ENCODE data around the gene PON3.
A peak's percentile ranks its signal among the peaks of the same experiment; 100 is the strongest.

The PON3 gene

GRCh38 chr7:95396136-95397032, at the start of gene PON3:
Gene PON3, minus strand, starts transcription at chr7:95396375. Its CDS starts 25 bp downstream, at chr7:95396350.
- DNase-seq, result no peak

DNA sequence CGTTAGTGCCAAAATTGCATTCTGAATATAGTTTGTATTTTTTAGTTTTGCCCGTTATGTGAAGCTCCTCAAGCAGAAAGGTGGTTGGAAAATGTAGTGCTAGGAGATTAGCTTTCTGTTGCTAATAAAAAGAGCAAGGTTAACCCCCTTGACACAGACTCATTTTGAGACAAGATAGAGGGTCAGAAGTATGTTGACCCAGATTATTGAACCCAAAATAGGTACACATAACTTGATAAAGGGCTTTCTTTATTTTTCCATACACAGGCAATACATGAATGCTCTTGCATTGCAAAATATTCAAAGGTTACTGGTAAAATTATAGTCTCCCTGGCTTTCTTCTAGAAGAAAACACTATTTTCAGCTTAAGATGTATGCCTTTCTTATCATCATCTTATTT, 48.6 kb upstream of the PON3 start:
- no peak for DNase-seq

DNA sequence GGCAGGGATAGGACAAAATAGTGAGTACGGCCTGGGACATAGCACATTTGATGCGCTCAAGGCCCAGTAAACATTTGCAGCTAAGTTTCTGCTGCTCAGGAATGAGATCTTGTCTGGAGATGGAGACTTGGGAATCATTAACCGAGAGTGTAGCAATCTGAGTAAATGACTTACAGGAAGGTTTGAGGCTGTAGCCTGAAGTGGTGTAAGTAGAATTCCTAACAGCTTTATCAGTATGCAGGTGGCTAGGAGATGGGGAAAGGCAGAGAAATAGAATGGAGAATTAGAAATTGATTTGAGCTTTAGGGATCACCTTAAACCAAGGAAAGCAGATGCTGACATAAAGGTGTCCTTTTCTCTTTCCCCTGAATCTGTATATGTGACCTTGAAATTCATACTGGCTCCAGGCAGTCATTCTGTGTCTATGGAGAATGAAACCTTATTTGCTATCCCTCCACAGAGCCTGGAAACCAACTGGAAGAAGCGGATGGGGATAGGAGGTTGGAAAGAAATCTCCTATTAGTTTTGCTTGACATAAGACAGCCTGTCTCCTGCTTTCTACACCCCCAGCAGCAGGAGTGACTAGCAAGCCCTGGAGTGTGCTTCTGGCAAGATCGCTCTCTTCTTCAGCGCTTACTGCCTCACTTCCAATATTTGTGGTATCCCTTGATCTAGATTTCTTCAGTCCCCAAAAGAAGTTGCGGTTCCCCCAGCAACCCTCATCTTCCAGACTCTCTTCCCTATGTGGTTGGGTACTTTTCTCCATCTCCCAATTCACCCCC, 45.1 kb upstream of the PON3 start:
- no peak for DNase-seq

GRCh38 chr7:95440394-95441038, 44.3 kb upstream of the PON3 start:
- DNase-seq, result no peak

- DNase-seq, result no peak
Observed at GRCh38 chr7:95436407-95436806, 40.2 kb upstream of the PON3 start.

GRCh38 chr7:95435422-95435780, 39.2 kb upstream of the PON3 start:
- no peak for DNase-seq

DNA sequence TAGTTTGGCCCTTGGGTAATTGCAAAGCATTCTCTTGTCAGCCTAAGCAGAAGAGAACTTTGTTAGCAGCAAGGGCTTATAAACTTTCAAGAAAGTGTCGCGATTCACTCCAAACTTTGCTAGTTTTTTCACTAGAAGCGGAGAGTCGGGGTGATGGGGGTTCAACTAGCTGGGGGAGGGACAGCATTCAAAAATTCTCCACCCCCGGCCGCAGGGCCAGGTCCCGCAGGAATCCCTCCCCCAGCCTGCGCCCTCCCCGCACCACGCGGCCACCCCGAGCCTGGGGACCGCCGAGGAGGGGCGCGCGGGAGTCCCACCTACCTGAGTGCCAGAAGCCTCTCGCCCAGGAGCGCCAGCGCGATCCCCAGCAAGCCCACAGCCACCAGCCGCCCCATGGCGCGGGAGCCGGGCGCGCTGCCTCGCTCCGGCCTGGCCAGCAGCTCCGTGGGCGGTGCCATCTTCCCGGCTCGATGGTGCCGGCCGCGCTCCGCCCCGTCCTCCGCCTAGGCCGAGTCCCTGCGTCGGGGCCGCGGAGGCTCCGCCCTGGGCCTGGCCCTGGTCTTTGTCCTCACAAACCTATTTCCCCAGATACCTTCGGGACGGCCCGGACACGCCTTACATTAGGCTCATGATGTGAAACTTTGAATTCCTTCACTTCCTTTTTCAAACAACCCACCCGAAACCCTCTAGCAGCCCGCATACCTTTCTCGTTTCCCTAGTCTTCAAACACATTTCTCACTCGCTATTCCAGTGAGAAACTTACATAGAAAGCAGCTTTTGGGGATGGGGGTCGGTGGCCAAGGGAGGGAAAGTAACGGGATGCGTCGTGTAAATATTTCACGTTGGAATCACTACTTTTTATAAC, 38.6 kb upstream of the PON3 start, which contains the start of gene PON2:
Gene PON2 (minus strand): TSS at position 472 of the 865 bp plus-strand sequence. CDS start 77 bp downstream, at position 395.
- peak; percentile 70 for DNase-seq

DNA sequence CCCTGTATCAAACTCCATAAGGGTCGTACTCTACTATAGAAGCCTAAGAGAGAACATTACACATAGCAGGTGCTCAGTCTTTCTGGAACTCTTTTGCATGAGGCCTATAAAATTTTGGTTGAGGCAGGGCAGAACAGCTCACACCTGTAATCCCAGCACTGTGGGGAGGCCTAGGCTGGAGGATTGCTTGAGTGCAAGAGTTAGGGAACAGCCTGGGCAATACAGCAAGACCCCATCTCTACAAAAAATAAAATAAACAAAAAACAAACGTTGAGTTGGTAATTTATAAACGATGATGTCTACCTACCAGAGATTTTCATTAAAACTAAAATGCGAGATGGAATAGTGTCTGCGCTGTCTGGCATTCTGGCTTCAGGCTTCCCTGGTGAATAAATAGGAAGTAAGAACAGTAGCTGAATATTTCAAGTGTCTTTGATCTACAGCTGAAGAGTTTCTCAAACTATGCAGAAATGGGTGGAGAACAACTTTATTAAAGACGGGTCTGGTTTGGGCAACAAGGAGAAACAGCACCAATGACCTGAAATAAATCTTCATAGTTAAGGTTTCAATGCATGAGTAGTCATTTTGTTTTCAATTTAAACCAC, 37.9 kb upstream of the PON3 start:
- no peak for DNase-seq

GRCh38 chr7:95433129-95433528, 37.0 kb upstream of the PON3 start:
- DNase-seq, result no peak

GRCh38 chr7:95432606-95433005, 36.4 kb upstream of the PON3 start:
- no peak for DNase-seq

- no peak for DNase-seq
Observed at GRCh38 chr7:95430864-95431263, 34.7 kb upstream of the PON3 start.

DNA sequence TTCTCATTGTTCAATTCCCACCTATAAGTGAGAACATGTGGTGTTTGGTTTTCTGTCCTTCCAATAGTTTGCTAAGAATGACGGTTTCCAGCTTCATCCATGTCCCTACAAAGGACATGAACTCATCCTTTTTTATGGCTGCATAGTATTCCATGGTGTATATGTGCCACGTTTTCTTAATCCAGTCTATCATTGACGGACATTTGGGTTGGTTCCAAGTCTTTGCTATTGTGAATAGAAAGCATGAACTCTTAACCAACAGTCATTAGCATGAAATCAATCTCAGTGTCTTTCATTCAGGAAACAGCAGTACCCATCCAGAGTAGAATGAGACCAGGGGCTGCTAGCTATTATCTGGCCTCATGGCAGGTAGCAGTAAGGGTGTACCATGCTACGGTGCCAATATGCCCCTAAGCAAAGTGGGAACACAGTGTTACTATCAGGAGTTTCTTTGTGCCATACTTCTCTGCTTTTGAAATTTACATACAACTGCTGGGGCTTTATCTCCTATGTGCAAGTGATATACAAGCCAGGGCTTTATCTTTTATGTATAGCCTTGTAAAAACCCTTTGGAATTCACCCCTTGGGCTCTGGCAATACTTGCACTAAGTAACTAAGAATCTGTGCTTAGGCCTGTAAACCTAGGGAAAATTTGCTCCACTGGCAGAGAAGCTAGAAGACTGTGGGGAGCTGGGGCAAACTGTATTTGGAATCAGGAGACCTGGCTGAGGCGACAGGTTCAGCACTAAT, 33.2 kb upstream of the PON3 start:
- no peak for DNase-seq

GRCh38 chr7:95427914-95428516, 31.8 kb upstream of the PON3 start:
- no peak for DNase-seq

DNA sequence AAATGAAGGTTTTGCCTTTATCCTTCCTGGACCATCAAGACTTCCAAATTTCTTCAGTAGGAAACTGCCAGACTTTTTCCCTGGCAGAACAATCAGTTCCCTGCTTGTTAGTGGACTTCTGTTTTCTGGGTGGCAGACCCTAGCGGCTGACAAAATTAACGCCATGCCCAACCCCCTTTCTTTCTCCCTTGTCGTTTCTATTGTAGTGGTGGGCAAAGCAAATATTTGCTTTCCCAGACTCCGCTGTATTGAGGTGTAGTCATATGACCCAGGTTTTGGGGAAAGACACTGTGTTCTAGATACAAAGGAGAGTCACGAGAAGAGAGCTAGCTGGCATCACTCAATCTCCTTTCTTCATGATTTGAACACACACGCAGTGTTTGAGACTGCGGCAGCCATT, 31.0 kb upstream of the PON3 start:
- no peak for DNase-seq

GRCh38 chr7:95425694-95426093, 29.5 kb upstream of the PON3 start:
- DNase-seq, result no peak

DNA sequence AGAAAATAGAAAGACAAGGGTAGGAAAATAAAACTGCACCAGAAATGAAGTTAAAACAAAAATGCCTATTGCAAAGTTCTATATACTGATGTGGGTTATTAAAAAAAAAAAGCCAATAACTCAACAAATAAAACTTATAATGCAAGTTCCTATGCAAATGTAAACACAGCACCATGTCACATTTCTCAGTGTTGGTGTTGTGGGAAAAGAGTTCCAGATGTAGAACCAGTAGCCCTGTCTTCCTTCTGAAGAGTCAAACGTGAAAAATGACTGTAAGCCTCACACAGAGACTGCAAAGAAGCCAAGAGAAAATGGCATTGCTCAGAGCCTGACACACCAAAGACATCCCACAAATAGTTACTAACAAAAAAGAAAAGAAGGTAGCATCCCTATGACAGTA, 28.5 kb upstream of the PON3 start:
- DNase-seq, result no peak

GRCh38 chr7:95421847-95422444, 25.8 kb upstream of the PON3 start:
- no peak for DNase-seq

GRCh38 chr7:95421000-95421846, 25.0 kb upstream of the PON3 start:
- DNase-seq, result no peak

DNA sequence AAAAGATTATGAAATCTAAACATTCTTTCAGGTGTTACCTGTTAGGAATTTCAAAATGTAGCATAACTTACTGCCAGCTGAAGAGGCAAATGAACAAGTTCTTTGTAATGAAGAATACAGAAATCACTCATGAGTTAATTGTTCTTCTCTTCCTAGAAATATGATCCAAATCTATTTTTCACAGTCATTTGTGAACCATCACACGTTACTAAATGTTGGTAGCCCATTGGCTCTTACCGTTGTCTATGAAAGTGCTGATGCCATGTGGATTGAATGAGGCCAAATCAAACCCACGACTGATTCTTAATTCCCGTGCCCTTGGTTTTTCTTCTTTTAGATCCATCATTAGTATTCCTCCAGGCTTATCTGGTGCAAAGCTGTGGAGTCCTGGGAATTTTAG, 15.9 kb upstream of the PON3 start:
- DNase-seq, result no peak
